Measurements from ENCODE around the gene MARS1.

DNA sequence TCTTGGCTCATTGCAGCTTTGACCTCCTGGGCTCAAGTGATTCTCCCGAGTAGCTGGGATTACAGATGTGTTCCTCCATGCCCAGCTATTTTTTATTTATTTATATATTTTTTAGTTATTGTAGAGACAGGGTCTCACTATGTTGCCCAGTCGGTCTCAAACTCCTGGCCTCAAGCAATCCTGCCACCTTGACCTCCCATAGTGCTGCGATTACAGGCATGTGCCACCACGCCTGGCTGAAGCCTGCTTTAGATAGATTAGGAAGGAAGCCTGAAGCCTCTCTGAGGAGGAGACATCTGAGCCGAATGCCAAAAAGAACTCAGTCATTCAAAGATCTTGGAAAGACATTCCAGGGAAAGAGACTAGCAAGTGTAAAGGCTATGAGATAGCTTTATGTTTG lies 43.1 kb upstream of the MARS1 start:
- TF ChIP-seq, protein P1, sequence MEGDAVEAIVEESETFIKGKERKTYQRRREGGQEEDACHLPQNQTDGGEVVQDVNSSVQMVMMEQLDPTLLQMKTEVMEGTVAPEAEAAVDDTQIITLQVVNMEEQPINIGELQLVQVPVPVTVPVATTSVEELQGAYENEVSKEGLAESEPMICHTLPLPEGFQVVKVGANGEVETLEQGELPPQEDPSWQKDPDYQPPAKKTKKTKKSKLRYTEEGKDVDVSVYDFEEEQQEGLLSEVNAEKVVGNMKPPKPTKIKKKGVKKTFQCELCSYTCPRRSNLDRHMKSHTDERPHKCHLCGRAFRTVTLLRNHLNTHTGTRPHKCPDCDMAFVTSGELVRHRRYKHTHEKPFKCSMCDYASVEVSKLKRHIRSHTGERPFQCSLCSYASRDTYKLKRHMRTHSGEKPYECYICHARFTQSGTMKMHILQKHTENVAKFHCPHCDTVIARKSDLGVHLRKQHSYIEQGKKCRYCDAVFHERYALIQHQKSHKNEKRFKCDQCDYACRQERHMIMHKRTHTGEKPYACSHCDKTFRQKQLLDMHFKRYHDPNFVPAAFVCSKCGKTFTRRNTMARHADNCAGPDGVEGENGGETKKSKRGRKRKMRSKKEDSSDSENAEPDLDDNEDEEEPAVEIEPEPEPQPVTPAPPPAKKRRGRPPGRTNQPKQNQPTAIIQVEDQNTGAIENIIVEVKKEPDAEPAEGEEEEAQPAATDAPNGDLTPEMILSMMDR (conservative IDR thresholded peaks at IDR 0.05 in 1 of 2, IDR thresholded peaks at IDR 0.05 in 1 of 2; ENCODE audit: low read depth in 1 of 2, low read length in 2 of 2): no peak
- TF ChIP-seq EZH2 (IDR thresholded peaks at IDR 0.05; ENCODE audit: low read length, missing control alignments): no peak
